ENCODE measurements around the gene TMEM151B.

GRCh38 chr6:44245391-44245911, 24.8 kb upstream of the TMEM151B start:
- TF ChIP-seq TFCP2L1 (CRISPR knock-in tag; IDR thresholded peaks at IDR 0.05) = no peak
- no peak for TF ChIP-seq CTCF (IDR thresholded peaks at IDR 0.05)
